Esophagus muscularis mucosa (tissue), 4 donors: ENCODE data around the gene ABCD4.

Source experiments
- EP300 ChIP-seq: sonication (generic); formaldehyde crosslinking; IDR thresholded peaks from one replicate; pipeline ENCODE4 v1.6.1; 2017; ENCODE audit warnings: antibody characterized with exemption
- POLR2A ChIP-seq: fragments of 450-650 bp; IDR thresholded peaks from one replicate; pipeline ENCODE4 v1.6.1; 2017; ENCODE audit warnings: antibody characterized with exemption, moderate library complexity, mild to moderate bottlenecking, low read depth
- POLR2AphosphoS5 ChIP-seq, 2 donors: sonication (generic); formaldehyde crosslinking; IDR thresholded peaks; one replicate each; pipeline ENCODE4 v1.6.1; 2017; ENCODE audit warnings: antibody characterized with exemption in 2 of 2
- TF ChIP-seq, protein P1 (sequence below), 3 experiments: fragments of 200-600 bp in 2 of 3; fragments of 450-650 bp in 1 of 3; sonication (generic) in 2 of 3; IDR thresholded peaks; one replicate each; pipeline ENCODE4 v1.5.1; 2017 to 2019; ENCODE audit warnings: antibody characterized with exemption in 3 of 3, mild to moderate bottlenecking in 2 of 3, moderate library complexity in 1 of 3

DNA sequence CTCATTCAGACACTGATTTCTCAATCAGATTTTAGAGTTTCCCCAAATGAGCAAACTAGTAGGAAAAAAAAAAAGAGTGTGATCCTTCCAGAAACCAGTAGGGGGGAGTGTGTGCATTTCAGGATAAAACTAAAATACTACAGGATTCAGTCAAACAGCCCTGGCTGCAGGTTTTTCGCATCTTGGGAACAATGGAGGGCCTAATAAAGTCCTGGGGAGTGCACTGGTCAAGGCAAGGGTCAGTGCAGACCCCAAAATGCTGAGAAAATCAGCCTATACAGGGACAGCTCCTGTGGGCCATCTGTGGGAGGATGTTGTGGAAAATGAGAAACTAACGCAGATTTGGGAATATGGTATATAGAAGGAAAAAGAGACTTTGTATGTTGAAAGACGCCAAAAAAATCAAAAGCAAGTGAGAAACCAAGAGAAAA lies 22.2 kb upstream of the ABCD4 start:
- TF ChIP-seq, protein P1, sequence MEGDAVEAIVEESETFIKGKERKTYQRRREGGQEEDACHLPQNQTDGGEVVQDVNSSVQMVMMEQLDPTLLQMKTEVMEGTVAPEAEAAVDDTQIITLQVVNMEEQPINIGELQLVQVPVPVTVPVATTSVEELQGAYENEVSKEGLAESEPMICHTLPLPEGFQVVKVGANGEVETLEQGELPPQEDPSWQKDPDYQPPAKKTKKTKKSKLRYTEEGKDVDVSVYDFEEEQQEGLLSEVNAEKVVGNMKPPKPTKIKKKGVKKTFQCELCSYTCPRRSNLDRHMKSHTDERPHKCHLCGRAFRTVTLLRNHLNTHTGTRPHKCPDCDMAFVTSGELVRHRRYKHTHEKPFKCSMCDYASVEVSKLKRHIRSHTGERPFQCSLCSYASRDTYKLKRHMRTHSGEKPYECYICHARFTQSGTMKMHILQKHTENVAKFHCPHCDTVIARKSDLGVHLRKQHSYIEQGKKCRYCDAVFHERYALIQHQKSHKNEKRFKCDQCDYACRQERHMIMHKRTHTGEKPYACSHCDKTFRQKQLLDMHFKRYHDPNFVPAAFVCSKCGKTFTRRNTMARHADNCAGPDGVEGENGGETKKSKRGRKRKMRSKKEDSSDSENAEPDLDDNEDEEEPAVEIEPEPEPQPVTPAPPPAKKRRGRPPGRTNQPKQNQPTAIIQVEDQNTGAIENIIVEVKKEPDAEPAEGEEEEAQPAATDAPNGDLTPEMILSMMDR (IDR thresholded peaks at IDR 0.05), result peak in 2 of 3 experiments; percentile 37 to 54
- no peak for TF ChIP-seq POLR2A
- TF ChIP-seq POLR2AphosphoS5 (IDR thresholded peaks at IDR 0.05), result no peak
- no peak for TF ChIP-seq EP300
